ENCODE data around the gene ORAI3. TPM values are rescaled to one million over a fixed set of nuclear protein-coding genes. Genes with fewer than 3 reads are reported as not detected.

Gene ORAI3
- total RNA-seq, 1 donor from 2014 or later, result 4.1 TPM

DNA sequence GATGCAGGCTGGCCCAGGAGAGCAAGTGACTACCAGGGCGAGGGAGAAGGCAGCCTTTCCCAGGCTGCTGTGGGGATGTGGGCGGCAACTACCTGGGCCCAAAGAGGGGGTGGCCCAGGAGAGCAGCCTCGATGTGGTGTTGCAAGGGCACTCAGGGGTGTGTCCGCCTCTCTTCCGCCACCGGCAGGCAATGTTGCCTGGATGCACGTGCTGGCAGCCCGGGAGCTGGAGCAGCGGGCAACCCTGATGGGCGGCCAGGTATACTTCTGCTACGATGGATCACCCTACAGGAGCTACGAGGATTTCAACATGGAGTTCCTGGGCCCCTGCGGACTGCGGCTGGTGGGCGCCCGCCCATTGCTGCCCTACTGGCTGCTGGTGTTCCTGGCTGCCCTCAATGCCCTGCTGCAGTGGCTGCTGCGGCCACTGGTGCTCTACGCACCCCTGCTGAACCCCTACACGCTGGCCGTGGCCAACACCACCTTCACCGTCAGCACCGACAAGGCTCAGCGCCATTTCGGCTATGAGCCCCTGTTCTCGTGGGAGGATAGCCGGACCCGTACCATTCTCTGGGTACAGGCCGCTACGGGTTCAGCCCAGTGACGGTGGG is 38.8 kb downstream of the ORAI3 start:
- FAIRE-seq, result no peak
- no peak for DNase-seq (ENCODE audit: low spot score in 2 of 2)

DNA sequence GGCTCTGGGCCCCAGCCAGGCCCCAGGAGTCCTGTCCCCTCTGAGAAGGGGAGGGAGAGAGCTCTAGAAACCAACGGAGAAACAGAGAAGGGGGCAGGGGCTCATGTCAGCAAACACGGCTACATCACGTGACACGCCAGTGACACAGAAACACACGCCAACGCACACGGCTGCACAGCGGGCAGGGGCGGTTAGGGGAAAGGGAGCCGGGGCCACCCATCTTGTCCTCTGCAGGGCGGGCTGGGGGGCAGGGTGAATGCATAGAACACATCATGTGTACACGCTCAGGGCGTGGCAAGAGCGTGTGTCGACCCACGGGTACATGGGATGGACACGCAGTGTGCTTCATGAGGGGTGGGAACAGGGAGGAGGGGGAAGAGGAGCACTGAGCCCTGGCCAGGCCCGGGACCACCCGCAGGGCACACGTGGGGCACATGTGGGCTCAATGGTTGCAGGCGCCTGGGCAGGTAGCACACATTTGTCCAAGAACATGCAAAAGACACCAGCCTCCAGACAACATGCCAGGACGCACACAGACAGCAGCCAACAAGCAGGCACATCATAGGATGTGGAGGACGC is 40.7 kb downstream of the ORAI3 start:
- no peak for FAIRE-seq
- no peak for DNase-seq (ENCODE audit: low spot score in 2 of 2)

DNA sequence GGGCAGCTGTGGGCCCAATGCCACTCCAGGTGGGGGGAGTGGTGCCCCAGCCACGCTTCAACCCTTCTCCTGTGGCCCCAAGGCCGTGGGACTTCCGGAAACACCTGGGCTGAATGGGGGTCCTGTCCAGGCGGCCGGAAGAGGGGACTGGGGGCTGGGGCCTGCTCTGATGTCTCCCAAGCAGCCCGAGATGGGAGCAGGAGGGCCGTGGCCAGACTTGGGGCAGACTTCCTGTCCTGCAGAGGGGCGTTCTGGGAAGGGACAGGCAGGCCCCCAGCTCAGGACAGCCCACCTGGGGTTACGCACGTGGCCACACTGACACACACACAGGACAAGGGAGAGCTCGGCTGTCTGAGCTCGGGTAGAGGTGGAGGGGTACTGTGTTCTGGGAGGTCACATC is 41.2 kb downstream of the ORAI3 start:
- DNase-seq (ENCODE audit: low spot score in 2 of 2) (no peak), FAIRE-seq (no peak)

- no peak for DNase-seq (ENCODE audit: low spot score in 2 of 2)
- no peak for FAIRE-seq
These were observed 42.2 kb downstream of the ORAI3 start for GRCh38 chr16:30991052-30991451.

DNA sequence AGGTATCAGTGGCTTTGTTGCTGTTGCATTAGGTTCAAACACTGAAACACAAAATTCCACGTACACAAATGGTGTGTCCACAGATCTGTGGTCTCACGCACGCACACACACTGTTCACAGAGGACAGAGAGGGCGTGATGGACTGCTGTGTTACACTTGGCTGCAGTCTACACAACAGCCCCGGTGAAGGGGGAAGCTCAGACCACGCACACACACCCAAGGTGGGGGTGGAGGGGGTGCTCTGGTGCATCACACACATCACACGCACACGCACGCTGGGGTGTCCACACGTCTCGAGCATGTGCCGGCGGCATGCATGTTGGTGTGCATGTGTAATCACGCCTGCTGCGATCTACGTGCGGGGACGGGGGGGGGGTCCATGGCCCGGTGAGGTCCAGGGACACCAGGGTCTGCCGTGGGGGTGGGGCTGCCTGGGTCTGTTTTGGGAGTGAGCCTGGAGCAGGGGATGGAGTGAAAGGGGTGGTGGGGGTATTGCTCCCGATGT is 43.5 kb downstream of the ORAI3 start:
- DNase-seq (ENCODE audit: low spot score in 2 of 2), result no peak
- FAIRE-seq, result no peak

GRCh38 chr16:30992931-30993816 is 44.3 kb downstream of the ORAI3 start:
- no peak for DNase-seq (ENCODE audit: low spot score in 2 of 2)
- FAIRE-seq, result no peak

- DNase-seq (ENCODE audit: low spot score in 2 of 2) (no peak), FAIRE-seq (no peak)
These were observed 47.1 kb downstream of the ORAI3 start for GRCh38 chr16:30995927-30996323.

GRCh38 chr16:30996324-30996984 is 47.6 kb downstream of the ORAI3 start:
- FAIRE-seq (no peak), DNase-seq (ENCODE audit: low spot score in 2 of 2) (no peak)

DNA sequence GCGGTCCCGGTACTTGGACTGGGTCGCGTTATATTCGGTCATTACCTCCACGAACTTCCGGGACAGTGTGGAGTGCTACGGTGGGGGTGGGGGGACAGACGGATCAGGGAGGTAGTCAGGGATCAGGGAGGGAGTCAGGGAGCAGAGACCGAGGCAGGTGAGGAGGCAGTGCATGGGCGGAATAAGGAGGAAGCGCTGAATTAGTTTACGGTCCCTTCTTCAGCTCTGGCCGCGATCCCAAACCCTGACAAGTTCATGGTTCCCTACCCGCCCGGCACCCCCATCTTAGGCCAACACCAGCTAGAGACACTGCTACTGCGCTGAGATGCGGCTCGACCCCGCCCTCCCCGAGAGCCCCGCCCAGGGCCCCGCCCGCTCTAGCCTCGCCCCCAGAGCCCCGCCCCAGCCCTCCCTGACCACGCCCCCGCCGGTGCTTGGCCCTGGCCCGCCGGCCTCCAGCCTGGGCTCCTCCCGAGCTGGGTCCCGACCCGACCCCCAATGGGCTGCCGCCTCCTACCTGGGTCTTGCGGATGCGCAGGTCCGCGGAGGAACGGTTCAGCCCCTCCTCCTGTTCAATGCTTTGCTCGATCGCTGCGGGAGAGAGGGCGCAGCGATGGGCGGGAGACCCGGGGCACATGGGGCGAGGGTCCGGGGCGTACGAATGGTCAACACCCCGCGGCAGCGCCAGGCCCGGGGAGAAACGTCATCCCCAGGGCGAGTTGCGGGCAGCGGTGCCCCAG is 48.3 kb downstream of the ORAI3 start:
- FAIRE-seq (no peak), DNase-seq (ENCODE audit: low spot score in 2 of 2) (peak; percentile 78 to 89)

DNA sequence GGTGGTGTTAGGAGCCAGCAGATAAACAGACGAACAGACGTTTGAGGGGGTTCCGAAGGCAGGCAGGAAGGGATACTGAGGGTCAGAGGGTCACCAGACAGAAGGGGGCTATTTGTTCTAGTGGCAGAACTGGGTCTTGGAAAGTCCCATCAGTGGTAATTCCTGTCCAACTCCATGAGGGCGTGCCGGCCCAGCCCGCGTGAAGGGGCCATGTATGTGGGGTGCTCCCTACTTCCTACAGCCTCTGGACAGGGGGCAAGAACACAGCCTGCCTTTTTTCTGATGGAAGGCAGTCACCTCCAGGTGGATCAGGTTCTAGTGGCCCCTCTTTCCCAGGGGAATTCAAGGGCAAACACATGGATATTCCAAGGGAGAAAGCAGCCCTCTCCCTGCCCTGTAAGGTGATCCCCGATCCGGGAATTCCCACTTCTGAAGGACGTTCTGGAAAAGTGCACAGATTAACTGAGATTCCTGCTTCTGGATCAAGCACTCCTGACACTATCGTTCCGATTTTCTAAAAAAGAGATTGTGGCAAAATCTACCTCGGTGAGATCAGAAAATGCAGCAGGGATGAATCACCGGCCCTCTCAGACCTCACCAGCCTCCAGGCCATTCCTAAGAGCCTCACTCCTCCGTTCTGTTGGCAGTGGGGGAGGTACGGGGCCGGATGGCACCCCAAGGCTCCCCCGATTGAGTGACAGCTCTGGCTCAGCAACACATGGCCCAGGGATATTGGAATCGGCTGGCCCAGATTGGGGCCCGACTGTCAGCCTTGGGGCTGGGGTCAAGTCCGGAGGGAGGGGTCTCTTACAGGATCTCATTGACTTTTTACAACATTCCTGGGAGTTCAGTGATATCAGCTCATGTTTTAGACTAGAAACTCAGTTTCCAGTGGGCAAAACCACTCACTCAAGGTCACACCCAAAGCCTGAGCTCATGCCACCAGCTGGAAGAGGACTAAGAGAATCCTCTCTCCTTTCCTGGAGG is 49.1 kb downstream of the ORAI3 start:
- no peak for FAIRE-seq
- no peak for DNase-seq (ENCODE audit: low spot score in 2 of 2)

- DNase-seq (ENCODE audit: low spot score in 2 of 2) (no peak), FAIRE-seq (no peak)
These were observed 50.2 kb downstream of the ORAI3 start for GRCh38 chr16:30998852-30999761.

- no peak for FAIRE-seq
These were observed 52.0 kb downstream of the ORAI3 start for GRCh38 chr16:31000671-31001382.

DNA sequence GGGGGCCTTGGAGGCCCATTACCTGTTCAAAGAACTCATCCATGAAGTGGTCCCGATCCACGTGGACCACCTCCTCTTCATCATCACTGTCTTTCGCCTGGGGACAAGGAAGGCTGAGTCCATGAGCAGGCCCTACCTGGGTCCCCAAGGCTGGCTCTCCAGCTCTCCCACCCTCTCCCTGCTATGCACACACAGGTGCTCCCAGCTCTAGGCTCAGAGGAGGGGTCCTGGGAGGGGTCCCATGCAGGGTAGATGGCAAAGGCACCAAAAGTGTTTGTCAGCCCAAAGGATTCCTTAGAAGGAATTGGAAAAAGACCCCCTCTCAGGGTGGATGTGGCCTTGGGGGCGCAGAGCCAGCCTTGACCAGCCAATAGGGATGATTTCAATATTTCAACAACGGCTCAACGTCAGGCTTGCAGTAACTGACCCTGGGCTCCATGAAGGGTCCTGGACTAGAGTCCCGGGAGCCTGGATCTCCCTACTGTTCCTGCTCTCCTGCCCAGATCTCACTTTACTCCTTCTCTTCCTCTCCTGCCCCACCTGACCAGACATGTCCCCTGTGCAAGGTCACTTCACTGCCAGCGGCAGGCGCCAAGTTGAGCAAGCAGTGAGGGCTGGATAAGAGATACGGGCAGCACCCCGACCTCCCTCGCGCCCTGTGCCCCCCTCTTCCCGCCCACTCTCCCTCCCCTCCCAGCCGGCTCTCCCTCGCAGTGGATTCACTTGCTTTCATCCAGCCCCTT is 52.8 kb downstream of the ORAI3 start:
- no peak for FAIRE-seq
- DNase-seq (ENCODE audit: low spot score in 2 of 2), result no peak

More at GRCh38 chr16:31000671-31001382, 52.0 kb downstream of the ORAI3 start:
- no peak for DNase-seq (ENCODE audit: low spot score in 2 of 2)

DNA sequence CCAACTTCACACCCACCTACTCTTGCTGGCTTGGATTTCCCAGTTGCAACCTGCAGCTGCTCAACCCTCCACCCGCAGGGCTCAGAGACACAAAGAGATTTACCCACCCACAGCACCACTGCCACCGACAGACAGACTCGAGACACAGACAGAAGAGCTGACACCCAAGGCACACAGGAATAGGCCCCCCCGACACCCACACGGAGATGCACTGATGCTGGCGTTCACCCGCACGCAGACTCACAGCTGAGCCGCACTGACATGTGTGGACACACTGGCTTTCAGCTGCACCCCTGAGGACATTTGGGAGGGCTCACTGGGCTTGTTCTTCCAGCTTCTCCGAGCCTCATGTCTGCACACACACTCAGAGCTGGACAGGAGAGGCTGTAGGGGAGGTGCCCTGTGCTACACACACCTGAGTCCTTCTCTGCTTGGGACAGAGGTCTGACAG is 53.4 kb downstream of the ORAI3 start:
- FAIRE-seq (no peak), DNase-seq (ENCODE audit: low spot score in 2 of 2) (no peak)

DNA sequence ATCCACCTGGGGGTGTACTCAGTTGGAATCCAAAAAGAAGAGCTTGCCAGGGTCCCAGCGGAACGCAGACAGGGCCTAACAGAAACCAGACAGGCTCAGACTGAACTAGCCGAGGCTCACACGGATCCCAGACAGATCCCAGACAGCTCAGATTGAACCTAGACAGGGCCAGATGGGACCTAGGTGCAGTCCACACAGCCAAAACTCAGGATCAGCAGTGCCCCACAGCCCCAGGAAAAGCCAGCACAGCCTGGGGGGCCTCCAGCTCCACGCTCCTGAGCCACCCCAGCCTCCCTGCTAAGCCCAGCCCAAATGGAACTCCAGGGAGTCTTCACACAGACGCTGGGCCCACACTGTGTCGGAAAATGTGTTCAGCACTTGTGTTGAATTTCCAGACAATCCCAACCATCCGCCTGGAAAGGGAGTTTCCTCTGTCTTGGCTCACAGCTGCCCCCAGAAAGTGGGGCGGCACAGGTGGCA is 54.0 kb downstream of the ORAI3 start:
- FAIRE-seq (no peak), DNase-seq (ENCODE audit: low spot score in 2 of 2) (no peak)

DNA sequence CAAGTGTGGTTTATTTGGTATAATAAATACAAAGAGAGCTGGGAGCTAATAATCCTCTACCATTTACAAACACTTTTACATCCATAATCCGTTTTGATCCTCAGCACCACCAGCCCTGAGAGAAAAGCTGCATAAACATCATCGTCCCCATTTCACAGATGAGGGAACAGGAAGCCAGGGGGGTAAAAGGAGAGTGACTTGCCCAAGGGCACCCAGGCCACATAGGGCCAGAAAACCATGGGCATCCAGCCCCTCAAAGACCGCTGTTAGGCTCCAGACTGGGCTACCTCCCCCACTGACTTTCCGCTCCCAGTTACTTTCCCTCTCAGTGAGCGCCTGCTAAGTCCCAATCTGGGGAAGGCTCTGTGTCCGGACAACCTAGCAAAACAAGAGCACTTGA is 54.9 kb downstream of the ORAI3 start:
- no peak for FAIRE-seq
- no peak for DNase-seq (ENCODE audit: low spot score in 2 of 2)
